ENCODE data around the gene VTA1.
"Not testable (repeated sequence)": the region's sequence is repeated elsewhere in the genome, so short reads cannot be mapped to it uniquely, and the experiment has no call there.

DNA sequence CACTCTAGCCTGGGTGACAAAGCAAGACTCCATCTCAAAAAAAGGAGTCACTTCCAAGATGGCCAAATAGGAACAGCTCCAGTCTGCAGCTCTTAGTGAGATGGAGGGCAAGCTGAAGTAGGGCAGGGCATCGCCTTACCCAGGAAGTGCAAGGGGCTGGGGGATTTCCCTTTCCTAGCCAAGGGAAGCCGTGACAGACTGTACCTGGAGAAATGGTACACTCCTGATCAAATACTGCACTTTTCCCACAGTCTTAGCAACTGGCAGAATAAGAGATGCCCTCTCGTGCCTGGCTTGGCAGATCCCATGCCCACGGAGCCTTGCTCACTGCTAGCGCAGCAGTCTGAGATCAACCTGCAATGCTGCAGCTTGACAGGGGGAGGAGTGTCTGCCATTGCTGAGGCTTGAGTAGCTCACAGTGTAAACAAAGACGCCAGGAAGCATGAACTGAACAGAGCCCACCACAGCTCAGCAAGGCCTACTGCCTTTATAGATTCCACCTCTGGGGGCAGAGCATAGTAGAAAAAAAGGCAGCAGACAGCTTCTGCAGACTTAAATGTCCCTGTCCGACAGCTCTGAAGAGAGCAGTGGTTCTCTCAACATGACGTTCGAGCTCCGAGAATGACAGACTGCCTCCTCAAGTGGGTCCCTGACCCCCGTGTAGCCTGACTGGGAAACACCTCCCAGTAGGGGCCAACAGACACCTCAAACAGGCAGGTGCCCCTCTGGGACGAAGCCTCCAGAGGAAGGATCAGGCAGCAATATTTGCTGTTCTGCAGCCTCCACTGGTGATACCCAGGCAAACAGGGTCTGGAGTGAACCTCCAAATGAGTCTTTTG lies 85.4 kb downstream of the VTA1 start:
- TF ChIP-seq POLR2A (IDR thresholded peaks at IDR 0.05) = not testable (repeated sequence)
- TF ChIP-seq, protein P1, sequence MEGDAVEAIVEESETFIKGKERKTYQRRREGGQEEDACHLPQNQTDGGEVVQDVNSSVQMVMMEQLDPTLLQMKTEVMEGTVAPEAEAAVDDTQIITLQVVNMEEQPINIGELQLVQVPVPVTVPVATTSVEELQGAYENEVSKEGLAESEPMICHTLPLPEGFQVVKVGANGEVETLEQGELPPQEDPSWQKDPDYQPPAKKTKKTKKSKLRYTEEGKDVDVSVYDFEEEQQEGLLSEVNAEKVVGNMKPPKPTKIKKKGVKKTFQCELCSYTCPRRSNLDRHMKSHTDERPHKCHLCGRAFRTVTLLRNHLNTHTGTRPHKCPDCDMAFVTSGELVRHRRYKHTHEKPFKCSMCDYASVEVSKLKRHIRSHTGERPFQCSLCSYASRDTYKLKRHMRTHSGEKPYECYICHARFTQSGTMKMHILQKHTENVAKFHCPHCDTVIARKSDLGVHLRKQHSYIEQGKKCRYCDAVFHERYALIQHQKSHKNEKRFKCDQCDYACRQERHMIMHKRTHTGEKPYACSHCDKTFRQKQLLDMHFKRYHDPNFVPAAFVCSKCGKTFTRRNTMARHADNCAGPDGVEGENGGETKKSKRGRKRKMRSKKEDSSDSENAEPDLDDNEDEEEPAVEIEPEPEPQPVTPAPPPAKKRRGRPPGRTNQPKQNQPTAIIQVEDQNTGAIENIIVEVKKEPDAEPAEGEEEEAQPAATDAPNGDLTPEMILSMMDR (IDR thresholded peaks at IDR 0.05) = not testable (repeated sequence)

Data from esophagus squamous epithelium (tissue), 4 donors.